ENCODE measurements around the gene MDM2.

- TF ChIP-seq CTCF (conservative IDR thresholded peaks at IDR 0.05; ENCODE audit: low read length), result no peak
- TF ChIP-seq EZH2phosphoT487 (IDR thresholded peaks at IDR 0.05; ENCODE audit: borderline replicate concordance, low read depth, low read length), result no peak
Observed at GRCh38 chr12:68788554-68789143, 19.3 kb upstream of the MDM2 start.

Data from OCI-LY7 (cell line).